ENCODE measurements around the gene PRPF6. TPM values are rescaled to one million over a fixed set of nuclear protein-coding genes. Genes with fewer than 3 reads are reported as not detected.

Gene PRPF6
- polyA plus RNA-seq (2013, experiment 1 of 4) = 82.1 TPM
- 85.3 TPM for polyA plus RNA-seq (2013, experiment 2 of 4)
- polyA plus RNA-seq (2013, experiment 3 of 4) = 60.3 TPM
- polyA plus RNA-seq (2013, experiment 4 of 4) = 67.3 TPM

DNA sequence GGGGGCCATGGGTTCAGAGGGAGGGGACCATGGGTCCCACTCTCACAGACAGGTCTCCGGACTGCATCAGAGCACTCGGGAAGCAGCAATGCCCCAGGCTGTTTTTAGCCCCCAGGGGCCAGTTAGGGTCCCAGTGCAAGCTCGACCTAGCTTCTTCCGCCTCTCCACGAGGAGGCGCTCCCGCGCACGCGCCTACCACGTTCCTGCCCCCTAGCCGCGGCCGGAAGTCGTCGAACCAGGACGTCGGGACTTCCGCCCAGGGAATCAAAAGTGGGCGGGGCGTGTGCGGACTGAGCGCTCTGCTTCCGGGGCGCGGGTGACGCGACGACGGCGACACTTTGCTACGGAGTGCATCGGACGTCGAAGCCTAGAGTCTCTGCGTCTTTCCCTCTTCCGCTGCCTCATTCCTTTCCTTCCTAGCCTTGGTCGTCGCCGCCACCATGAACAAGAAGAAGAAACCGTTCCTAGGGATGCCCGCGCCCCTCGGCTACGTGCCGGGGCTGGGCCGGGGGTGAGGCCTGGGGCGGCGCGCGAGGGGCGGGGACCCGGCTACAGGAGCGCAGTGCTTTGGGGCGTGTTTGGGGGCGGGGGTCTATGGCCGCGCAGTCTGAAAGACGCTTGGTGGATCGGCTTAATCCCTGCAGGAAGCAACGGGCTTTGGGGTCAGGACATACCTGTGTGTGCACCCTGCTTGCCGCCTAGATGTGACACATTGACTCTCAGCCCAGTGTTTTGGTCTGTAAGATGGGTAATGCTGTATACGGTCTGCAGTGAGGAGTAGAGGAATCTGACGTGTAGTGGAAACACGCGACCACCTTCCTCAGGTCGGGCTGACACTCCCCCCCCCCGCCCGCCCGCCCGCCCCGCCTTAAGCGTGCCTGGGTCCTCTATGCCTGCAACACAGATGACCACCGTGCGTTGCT, at the start of gene PRPF6:
PRPF6 (plus strand) TSS at position 327 of the 923 bp plus-strand sequence; CDS start at position 441, 114 bp downstream.
- H3K27ac ChIP-seq (ENCODE audit: insufficient read depth, low read depth, low read length, poor library complexity, severe bottlenecking) = peak within 1 kb of the TSS; percentile 89
- H3K4me3 ChIP-seq (ENCODE audit: insufficient read depth, low read depth, low read length) = peak within 1 kb of the TSS; percentile 85
- H3K9me3 ChIP-seq (ENCODE audit: control insufficient read depth, low read length) = no peaks in the 10 kb centered on the region
- peaks cover 9% of the 10 kb centered on the region for H3K4me1 ChIP-seq (ENCODE audit: control insufficient read depth, insufficient read depth, low read length)
- WGBS, 2 experiments = 1% methylated on average over 75 of the region's 75 CpGs
- H3K36me3 ChIP-seq (ENCODE audit: control insufficient read depth, insufficient read depth, low read length) = peaks cover 11% of the 10 kb centered on the region
- H3K27me3 ChIP-seq (ENCODE audit: control insufficient read depth, insufficient read depth, low read length, poor library complexity, severe bottlenecking) = peaks cover 19% of the 10 kb centered on the region

DNA sequence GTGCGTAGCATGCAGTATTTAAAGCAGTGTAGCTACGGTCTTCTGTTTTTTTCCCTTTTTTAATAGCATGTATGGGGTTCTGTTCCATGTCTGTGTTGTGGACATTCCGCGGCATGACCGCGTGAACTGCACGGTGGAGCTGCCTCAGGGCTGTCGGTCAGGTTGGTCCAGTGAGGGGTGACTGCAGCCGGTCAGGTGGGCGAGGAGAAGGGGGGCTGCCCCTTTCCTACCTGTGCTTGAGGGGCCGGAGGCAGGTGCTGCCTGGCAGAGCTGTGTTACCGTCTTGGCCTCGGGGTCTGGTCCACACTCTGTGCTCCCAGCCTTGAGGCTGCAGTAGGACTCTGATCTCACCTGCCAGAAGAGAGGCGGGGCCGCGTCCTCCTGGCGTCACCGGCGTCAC, 49.2 kb upstream of the PRPF6 start:
- Histone ChIP-seq H3K4me1 (ENCODE audit: control insufficient read depth, insufficient read depth, low read length) (no peaks in the 10 kb centered on the region), H3K9me3 (ENCODE audit: control insufficient read depth, low read length) (no peaks in the 10 kb centered on the region), H3K27me3 (ENCODE audit: control insufficient read depth, insufficient read depth, low read length, poor library complexity, severe bottlenecking) (no peaks in the 10 kb centered on the region), H3K4me3 (ENCODE audit: insufficient read depth, low read depth, low read length) (no peak overlapping the region), H3K27ac (ENCODE audit: insufficient read depth, low read depth, low read length, poor library complexity, severe bottlenecking) (no peak overlapping the region), H3K36me3 (ENCODE audit: control insufficient read depth, insufficient read depth, low read length) (peaks cover 48% of the 10 kb centered on the region)
- 96 to 97% methylated on average over 19 of the region's 19 CpGs for WGBS, 2 experiments

DNA sequence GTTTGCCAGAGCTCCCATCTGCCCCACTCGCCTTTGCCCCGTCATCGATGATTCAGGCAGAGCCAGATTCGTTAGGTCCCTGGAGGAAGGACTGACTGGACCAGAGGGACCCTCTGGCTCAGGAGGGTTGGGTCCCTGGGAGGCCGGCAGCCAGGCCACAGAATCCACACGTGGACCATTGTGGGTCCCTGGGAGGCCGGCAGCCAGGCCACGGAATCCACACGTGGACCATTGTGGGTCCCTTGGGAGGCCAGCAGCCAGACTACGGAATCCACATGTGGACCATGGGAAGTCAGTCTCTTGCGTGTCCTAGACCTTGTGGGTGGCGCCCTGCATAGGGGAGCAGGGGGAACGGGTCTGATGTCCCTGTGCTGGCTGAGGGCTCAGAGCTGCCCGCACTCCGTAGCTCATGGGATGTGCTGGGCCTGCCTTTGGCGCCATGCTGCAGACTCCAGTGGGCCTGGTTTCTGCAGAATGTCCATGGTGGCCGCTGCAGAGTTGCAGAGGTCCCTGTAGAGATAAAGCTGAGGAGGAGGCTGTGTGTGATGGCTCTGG, 48.2 kb upstream of the PRPF6 start:
- Histone ChIP-seq H3K36me3 (ENCODE audit: control insufficient read depth, insufficient read depth, low read length) (peaks cover 48% of the 10 kb centered on the region), H3K9me3 (ENCODE audit: control insufficient read depth, low read length) (no peaks in the 10 kb centered on the region), H3K27me3 (ENCODE audit: control insufficient read depth, insufficient read depth, low read length, poor library complexity, severe bottlenecking) (no peaks in the 10 kb centered on the region), H3K4me3 (ENCODE audit: insufficient read depth, low read depth, low read length) (no peak overlapping the region), H3K4me1 (ENCODE audit: control insufficient read depth, insufficient read depth, low read length) (no peaks in the 10 kb centered on the region), H3K27ac (ENCODE audit: insufficient read depth, low read depth, low read length, poor library complexity, severe bottlenecking) (no peak overlapping the region)
- WGBS, 2 experiments = 97% methylated on average over 17 of the region's 17 CpGs

DNA sequence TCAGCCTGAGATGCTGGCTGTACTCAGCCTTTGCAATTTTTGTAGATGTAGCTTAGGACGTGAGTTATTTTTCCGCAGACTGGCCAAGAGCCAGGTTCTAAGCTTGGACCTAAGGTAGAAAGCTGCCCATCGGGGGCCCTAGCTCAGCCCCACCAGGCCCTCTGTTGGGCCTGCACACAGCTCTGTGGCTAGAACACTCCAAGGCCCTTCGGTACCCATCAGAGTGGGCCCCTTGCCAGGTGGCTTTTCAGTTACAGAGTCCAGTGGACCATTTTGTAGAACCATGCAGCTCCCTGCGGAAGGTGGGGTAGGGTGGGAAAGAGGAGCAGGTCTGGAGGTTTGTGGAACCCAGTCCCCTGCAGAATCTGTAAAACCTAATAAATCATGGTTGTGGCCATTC, 47.3 kb upstream of the PRPF6 start:
- Histone ChIP-seq H3K4me3 (ENCODE audit: insufficient read depth, low read depth, low read length) (no peak overlapping the region), H3K9me3 (ENCODE audit: control insufficient read depth, low read length) (no peaks in the 10 kb centered on the region), H3K36me3 (ENCODE audit: control insufficient read depth, insufficient read depth, low read length) (peaks cover 44% of the 10 kb centered on the region), H3K4me1 (ENCODE audit: control insufficient read depth, insufficient read depth, low read length) (no peaks in the 10 kb centered on the region), H3K27me3 (ENCODE audit: control insufficient read depth, insufficient read depth, low read length, poor library complexity, severe bottlenecking) (no peaks in the 10 kb centered on the region), H3K27ac (ENCODE audit: insufficient read depth, low read depth, low read length, poor library complexity, severe bottlenecking) (no peak overlapping the region)
- 94 to 96% methylated on average over 5 of the region's 5 CpGs for WGBS, 2 experiments

GRCh38 chr20:63934271-63935068, 46.5 kb upstream of the PRPF6 start:
- no peaks in the 10 kb centered on the region for H3K4me1 ChIP-seq (ENCODE audit: control insufficient read depth, insufficient read depth, low read length)
- no peak overlapping the region for H3K4me3 ChIP-seq (ENCODE audit: insufficient read depth, low read depth, low read length)
- no peaks in the 10 kb centered on the region for H3K9me3 ChIP-seq (ENCODE audit: control insufficient read depth, low read length)
- peaks cover 44% of the 10 kb centered on the region for H3K36me3 ChIP-seq (ENCODE audit: control insufficient read depth, insufficient read depth, low read length)
- WGBS, 2 experiments = 88 to 90% methylated on average over 37 of the region's 37 CpGs
- no peaks in the 10 kb centered on the region for H3K27me3 ChIP-seq (ENCODE audit: control insufficient read depth, insufficient read depth, low read length, poor library complexity, severe bottlenecking)
- no peak overlapping the region for H3K27ac ChIP-seq (ENCODE audit: insufficient read depth, low read depth, low read length, poor library complexity, severe bottlenecking)

GRCh38 chr20:63935447-63935846, 45.5 kb upstream of the PRPF6 start:
- WGBS, 2 experiments = 96 to 97% methylated on average over 9 of the region's 9 CpGs

DNA sequence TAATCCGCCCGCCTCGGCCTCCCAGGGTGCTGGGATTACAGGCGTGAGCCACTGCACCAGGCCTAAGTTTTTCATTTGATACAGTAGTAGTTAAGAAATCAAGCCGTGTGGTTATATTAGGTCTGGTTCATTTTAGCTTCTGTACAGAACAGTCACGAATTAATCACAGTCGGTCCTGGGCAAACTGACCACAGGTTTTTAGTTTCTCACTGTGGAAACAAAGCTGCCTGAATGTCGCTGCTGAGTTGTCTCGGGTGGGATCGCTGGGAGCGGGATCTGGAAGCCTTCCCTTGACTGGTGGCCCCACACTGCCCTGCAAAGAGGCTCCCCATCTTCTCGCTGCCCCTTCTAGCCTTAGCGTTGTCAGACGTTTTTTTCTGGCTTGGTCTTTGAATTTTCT, 43.3 kb upstream of the PRPF6 start:
- no peaks in the 10 kb centered on the region for H3K4me1 ChIP-seq (ENCODE audit: control insufficient read depth, insufficient read depth, low read length)
- H3K27me3 ChIP-seq (ENCODE audit: control insufficient read depth, insufficient read depth, low read length, poor library complexity, severe bottlenecking) = no peaks in the 10 kb centered on the region
- H3K36me3 ChIP-seq (ENCODE audit: control insufficient read depth, insufficient read depth, low read length) = peaks cover 19% of the 10 kb centered on the region
- H3K4me3 ChIP-seq (ENCODE audit: insufficient read depth, low read depth, low read length) = no peak overlapping the region
- H3K9me3 ChIP-seq (ENCODE audit: control insufficient read depth, low read length) = no peaks in the 10 kb centered on the region
- no peak overlapping the region for H3K27ac ChIP-seq (ENCODE audit: insufficient read depth, low read depth, low read length, poor library complexity, severe bottlenecking)
- 90 to 93% methylated on average over 14 of the region's 14 CpGs for whole genome bisulfite sequencing, 2 experiments

More at GRCh38 chr20:63935447-63935846, 45.5 kb upstream of the PRPF6 start:
- Histone ChIP-seq H3K4me3 (ENCODE audit: insufficient read depth, low read depth, low read length) (no peak overlapping the region), H3K27ac (ENCODE audit: insufficient read depth, low read depth, low read length, poor library complexity, severe bottlenecking) (no peak overlapping the region), H3K27me3 (ENCODE audit: control insufficient read depth, insufficient read depth, low read length, poor library complexity, severe bottlenecking) (no peaks in the 10 kb centered on the region), H3K9me3 (ENCODE audit: control insufficient read depth, low read length) (no peaks in the 10 kb centered on the region), H3K4me1 (ENCODE audit: control insufficient read depth, insufficient read depth, low read length) (no peaks in the 10 kb centered on the region), H3K36me3 (ENCODE audit: control insufficient read depth, insufficient read depth, low read length) (peaks cover 35% of the 10 kb centered on the region)

DNA sequence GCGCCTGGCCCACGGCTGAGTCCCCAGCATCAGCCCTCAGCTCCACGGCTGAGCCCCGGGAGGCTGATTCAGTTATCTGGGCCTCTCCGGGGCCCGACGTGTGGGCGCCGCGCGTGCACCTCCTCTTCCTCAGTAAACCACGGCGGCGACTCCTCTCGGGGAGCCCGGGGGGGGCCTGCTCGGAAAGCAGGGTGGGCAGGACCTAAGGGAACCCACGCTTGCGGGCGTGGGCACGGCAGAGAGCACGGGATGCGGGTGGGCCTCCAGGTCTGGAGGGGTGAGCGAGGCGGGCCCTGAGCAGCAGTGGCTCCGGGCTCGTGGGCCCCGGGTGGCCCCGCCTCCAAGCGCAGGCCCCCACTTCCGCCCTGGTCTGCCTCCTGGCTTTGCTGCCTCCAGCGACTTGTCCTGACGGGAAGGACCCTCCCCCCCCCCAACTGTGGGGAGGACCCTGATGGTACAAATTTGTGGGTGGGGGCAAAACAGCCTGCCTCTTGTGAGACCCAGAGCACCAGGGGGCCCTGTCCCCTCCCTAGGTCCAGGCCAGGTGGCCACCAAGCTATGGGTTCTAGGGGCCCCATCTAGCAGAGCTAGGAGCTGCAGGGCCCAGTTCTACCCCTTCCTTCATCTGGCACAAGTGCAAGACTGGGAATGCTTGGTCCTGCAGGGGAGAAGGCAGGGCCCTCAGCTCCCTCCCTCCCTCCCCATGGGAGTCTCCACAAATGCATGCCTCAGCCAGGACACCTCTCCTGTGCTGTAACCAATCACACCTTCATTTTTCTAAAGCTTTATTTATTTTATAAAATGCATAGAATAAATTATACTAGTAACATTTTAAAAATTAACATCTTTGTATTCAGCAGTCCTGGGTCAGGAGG, 41.6 kb upstream of the PRPF6 start:
- Histone ChIP-seq H3K4me1 (ENCODE audit: control insufficient read depth, insufficient read depth, low read length) (no peaks in the 10 kb centered on the region), H3K27me3 (ENCODE audit: control insufficient read depth, insufficient read depth, low read length, poor library complexity, severe bottlenecking) (no peaks in the 10 kb centered on the region), H3K27ac (ENCODE audit: insufficient read depth, low read depth, low read length, poor library complexity, severe bottlenecking) (no peak overlapping the region), H3K4me3 (ENCODE audit: insufficient read depth, low read depth, low read length) (no peak overlapping the region), H3K36me3 (ENCODE audit: control insufficient read depth, insufficient read depth, low read length) (peaks cover 20% of the 10 kb centered on the region), H3K9me3 (ENCODE audit: control insufficient read depth, low read length) (no peaks in the 10 kb centered on the region)
- WGBS, 2 experiments = 96% methylated on average over 31 to 33 of the region's 33 CpGs

DNA sequence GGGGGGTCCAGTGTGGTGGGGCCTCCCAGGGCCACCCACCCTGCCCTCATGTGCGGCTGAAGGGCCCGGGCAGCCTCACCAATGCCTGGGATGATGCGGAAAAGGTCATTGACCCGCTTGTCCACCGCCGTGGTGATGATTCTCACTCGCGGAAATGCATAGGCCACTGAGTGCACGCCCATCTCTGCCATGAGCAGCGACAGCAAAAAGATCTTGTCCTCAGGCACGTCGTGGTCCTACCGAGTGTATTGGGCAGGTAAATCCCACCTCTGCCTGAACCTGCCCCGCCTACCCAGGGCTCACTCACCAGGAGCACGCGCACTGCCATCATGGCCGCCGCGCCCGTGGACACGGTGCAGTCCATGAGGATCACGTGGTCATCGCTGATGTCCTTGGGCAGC, 40.9 kb upstream of the PRPF6 start:
- Histone ChIP-seq H3K27ac (ENCODE audit: insufficient read depth, low read depth, low read length, poor library complexity, severe bottlenecking) (no peak overlapping the region), H3K9me3 (ENCODE audit: control insufficient read depth, low read length) (no peaks in the 10 kb centered on the region), H3K36me3 (ENCODE audit: control insufficient read depth, insufficient read depth, low read length) (peaks cover 18% of the 10 kb centered on the region), H3K4me3 (ENCODE audit: insufficient read depth, low read depth, low read length) (no peak overlapping the region), H3K27me3 (ENCODE audit: control insufficient read depth, insufficient read depth, low read length, poor library complexity, severe bottlenecking) (no peaks in the 10 kb centered on the region), H3K4me1 (ENCODE audit: control insufficient read depth, insufficient read depth, low read length) (no peaks in the 10 kb centered on the region)
- 95% methylated on average over 23 of the region's 23 CpGs for WGBS, 2 experiments

All from ectodermal cell (in vitro differentiated cells).